NCI-H2171 (cell line): Measurements from ENCODE around the gene DAPK2.
A peak's percentile ranks its signal among the peaks of the same experiment; 100 is the strongest.

Experiments used
- DNase-seq: peaks from one replicate; lab custom pipeline; 2025; lab: John Stamatoyannopoulos, UW

Gene DAPK2

DNA sequence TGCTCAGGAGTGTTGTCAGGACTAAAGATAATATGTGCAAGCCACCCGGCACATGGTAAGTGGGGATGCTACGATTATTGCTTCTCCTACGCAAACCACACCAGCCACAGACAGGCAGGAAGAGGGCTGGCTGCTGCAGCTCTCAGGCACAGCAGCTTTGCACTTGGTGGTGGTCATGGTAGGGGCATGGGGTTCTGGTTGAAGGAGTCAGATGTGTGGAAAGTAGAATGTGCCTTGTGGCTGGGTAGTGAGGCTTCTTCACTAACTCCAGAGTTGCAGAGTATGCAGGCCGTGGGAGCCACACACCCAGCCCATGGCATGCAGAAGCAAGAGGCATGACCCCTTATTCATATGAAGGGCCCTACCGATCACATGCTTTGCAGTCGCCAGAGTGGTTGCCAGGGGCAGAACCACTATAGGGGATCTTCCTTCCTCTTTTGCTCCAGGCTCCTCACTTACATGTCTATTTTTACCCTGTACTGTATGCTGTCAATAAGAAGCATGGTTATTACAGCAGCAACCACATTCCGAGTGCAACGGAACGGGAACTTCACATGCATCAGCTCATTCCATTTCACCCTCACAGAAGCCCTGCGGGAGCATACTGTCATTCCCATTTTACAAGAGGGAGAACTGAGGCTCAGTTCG lies 153.4 kb downstream of the DAPK2 start:
- no peak for DNase-seq

DNA sequence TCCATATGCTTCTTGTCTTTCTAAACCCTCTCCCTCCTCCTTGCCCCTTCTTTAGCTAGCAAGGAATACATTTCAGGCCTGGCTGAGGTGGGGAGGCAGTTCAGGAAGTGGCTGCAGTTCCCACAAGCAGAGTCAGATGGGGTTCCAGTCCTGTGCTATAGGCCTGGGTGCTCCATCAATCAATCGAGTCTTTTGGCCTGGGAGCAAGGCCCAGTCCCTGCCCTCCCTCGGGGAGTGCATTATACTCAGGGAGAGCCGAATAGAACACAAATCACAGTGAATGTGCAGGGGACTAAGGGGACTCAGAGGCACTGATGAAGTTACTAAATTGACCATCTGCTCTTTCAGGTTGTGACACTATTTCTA lies 154.5 kb downstream of the DAPK2 start:
- no peak for DNase-seq

- DNase-seq = peak; percentile 37
Measured at GRCh38 chr15:63891079-63891767, 155.1 kb downstream of the DAPK2 start.

DNA sequence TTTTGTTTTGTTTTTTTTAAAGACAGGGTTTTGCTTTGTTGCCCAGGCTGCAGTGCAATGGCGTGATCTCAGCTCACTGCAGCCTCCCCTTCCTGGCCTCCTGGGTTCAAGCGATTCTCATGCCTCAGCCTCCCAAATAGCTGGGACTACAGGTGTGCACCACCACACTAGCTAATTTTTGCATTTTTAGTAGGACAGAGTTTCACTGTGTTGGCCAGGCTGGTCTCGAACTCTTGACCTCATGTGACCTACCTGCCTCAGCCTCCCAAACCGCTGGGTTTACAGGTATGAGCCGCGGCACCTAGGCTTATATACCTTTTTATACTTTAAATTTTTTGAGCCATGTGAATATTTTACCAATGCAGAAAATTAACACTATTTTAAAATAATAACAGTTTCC lies 155.7 kb downstream of the DAPK2 start:
- DNase-seq = no peak

GRCh38 chr15:63889831-63890230 lies 156.5 kb downstream of the DAPK2 start:
- DNase-seq = no peak

DNA sequence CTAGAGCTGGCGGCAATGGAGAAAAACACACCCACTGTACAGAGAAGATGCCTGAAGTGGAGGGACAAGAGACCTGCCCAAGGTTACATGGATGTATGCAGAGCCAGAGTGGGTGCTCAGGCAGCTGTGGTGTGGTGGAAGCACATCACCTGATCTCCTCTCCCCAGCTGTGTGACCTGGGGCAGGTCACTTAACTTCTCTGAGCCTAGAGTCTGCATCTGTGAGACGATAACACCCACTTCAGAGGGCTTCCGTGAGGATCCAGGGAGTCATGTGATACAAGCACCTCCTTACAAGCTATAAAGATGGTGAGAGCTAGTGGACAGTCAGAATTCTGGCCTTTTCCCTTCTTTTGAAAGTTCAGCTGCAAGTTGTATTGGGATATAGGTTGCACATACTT lies 157.5 kb downstream of the DAPK2 start:
- DNase-seq = no peak

DNA sequence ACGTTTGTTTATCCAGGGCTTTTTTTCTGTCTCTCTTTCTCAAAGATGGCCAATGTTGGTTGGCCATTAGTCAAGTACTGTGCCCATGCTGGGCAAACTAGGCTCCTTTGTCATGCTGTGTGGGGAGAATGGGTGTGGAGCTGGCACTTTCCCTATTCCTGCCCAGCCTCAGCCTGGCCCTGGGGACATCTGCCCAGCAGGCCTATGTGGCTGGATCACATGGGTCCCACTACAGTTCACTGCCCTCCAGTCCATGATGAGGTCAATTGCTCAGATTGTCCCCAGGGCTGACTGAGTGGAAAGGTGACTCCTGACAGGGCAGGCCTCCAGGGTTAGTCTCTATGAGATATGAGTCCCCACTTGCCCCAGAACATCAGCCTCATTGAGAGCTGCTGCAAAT lies 158.1 kb downstream of the DAPK2 start:
- DNase-seq = no peak

GRCh38 chr15:63887630-63888029 lies 158.7 kb downstream of the DAPK2 start:
- no peak for DNase-seq

DNA sequence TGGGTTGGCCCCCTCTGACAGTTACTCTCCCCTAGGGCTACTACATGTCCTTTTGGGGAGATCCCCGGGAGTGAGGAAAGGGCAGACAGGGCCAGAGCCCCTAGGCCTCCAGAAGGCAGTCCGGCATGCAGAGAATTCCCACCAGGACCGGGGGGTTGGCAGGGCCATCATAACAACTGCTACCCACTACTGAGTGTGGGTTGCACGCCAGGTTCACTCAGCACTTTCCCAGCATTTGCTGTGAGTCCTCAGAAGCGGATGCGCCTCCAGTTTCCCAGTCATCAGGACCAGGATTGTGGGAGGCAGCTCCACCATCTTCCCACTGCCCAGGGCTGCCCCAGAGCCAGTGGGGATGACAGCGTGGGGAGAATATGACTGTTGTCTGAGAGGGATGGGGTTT lies 161.3 kb downstream of the DAPK2 start:
- DNase-seq = no peak

DNA sequence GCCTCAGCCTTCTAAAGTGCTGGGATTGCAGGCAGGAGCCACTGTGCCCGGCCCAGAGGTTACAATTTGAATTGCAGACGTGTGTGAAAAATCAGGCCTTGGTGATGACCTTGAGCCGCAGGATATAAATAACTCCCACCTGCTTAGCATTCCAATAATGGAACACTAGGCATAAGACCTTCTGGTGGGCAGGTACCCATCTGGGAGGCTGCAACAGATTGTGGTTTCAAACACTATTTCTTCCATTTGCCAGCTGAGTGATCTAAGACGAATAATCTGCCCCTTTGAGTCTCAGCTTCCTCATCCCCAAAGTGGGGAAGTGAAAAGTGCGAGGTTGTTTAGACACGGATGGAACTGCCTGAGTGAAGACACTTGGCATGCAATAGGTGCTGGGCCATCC lies 164.9 kb downstream of the DAPK2 start:
- DNase-seq = no peak

DNA sequence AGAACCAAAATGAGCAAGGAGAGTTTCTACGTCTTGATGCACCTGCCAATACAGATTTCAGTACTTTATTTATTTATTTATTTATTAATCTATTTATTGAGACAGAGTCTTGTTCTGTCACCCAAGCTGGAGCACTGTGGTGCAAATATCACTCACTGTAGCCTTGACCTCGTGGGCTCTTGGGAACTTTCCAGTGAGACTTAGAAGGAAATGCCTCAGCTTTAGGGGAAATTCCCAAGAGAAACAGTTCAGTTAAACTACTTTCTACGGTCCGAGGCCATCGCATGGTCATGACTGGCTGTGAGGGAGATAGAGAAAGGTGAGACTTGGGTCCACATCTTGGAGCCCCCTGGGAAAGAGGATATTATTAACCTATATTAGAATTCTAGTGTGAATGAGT lies 165.5 kb downstream of the DAPK2 start:
- DNase-seq = no peak

GRCh38 chr15:63879995-63880394 lies 166.3 kb downstream of the DAPK2 start:
- no peak for DNase-seq

DNA sequence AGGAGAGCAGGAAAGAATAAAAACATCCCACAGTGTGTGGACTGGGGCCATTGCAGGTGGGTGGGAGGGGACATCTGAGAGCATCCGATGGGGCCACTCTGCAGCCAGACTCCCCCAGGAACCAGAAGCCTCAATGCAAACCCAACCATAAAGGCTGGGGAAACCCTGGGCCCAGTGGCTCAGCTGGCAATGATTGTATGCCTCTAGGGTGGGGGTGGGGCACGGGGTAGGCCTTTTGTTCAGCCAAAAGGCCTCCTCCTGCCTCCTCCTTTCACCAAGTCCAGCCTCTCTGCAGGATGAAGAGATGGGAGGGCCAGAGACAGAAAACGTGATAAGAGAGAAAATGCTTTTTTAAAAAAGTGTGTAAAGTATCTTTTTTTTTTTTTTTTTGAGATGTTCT lies 167.1 kb downstream of the DAPK2 start:
- DNase-seq = no peak

DNA sequence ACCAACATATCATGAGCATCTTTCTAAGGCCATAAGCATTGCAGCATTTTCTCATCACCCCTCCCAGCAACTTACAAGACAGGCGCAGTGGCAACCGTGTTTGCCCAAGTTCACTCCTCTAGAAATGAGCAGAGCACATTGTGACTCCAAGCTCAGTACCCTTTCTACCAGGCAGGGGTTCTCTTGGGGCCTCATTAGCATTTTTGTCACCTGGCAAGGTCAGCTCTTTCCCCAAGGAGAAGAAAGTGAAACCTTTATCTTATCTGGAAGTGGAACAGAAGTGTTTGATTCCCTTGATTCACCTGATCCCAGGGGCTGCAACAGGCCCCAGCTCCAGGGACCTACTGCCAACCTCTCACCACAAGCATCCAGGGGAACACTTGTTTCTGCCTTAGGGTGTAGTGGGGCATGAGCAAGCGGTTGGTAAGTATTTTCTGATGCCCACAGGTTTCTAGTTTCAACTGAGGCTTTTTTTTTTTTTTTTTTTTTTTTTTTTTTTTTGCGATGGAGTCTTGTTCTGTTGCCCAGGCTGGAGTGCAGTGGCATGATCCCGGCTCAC lies 168.5 kb downstream of the DAPK2 start:
- DNase-seq = peak; percentile 21

DNA sequence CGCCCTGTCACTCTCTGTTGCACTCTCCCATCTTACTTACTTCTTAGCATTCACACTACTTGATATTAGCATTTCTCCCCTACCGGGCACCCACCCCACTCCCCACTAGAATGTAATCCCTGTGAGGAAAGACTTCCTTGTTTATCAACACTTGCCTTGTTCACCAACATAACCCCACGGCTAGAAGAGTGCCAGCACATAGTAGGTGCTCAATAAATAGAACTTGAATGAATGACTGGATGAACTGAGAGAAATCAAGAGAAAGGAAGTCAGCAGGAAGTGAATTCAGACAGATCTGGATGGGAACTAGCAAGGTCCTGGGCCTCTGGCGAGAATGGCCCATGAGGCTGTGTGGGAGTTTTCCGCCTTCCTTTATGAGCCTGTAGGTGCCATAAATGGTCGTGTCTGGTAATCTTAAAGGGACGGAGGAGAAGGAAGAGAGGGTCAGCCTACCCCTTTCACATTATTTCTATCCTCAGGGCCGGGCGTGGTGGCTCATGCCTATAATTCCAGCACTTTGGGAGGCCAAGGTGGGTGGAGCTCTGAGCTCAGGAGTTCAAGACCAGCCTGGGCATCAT lies 170.1 kb downstream of the DAPK2 start:
- DNase-seq = no peak

DNA sequence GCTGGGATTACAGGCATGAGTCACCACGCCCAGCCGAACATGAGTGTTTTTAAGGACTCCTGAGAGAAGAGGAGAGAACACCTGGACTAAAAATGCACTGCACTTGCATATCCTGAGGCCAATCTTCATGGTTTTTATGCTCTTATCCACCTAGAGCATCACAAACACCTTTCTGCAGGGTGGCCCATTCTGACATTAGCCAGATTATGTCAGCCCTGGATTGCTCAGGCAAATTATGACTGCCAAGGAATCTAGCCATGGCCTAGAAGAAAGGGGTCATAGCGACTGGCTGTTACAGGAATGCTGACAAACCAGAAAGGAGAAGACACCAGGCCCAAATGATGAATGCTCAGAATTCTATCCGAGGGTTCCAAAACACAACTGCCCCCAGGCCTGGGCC lies 171.7 kb downstream of the DAPK2 start:
- no peak for DNase-seq

- no peak for DNase-seq
Measured at GRCh38 chr15:63872759-63873510, 173.3 kb downstream of the DAPK2 start.

- DNase-seq = no peak
Measured at GRCh38 chr15:63870487-63871209, 175.6 kb downstream of the DAPK2 start.

DNA sequence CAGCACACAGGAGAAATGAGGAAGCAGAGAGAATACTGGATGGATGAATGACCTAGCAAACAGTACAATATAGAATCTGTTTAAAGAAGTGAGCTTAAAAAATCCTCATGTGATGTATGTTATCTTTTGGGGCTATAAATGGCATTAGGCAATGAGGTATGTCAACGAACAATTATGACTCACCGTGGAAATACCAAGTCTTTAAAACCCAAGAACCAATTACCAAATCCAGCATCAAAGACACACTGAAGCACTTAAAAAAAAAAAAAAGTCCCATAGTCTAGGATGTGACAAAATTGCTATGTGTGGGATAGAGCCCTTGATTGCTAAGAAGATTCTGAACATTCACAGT lies 176.3 kb downstream of the DAPK2 start:
- DNase-seq = no peak

DNA sequence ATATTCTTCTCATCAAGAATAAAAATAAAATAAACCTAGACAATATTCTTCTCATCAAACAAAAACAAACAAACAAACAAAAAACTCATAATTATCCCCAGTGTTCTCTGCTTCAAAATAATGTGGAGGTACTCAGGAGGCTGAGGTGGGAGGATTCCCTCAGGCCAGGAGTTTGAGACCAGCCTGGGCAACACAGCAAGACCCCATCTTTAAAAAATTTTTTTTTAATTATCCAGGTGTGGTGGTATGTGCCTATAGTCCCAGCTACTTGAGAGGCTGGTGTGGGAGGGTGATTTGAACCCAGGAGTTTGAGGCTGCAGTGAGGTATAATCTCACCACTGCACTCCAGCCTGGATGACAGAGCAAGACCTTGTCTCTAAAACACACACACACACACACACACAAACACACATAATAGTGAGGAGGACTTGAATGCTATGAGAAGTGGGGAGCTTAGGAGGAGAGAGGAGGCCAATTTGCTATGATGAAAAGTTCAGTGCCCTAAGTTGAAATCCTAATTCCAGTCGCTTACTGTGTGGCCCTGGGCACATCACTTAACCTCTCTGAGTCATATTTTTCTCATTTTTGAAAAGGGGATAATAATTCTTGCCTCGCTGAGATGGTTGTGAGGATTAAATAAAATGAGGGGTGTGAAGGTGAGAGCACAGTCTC lies 176.8 kb downstream of the DAPK2 start:
- DNase-seq = no peak

GRCh38 chr15:63864186-63864585 lies 182.1 kb downstream of the DAPK2 start:
- DNase-seq = no peak
